ENCODE data around the gene FHIP1B.

DNA sequence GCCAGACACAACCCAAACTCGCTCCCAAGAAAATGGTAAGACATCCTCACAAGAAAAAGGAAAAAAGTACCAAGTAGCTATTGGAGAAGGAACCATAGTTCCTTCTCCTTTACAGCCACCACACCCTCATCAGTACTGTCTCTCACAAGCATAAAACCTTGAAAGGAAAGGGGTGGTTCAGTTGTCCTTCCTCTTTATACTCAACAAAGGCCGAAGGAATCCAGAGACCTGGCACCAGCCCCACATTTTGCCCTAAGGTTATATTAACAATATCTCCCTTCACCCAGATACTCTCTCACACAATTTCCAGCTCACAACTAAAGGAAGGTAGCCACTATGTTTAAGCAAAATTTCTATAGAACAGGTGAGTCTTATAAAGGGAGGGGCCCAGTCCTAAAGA is 8.5 kb downstream of the FHIP1B start:
- TF ChIP-seq, protein P1, sequence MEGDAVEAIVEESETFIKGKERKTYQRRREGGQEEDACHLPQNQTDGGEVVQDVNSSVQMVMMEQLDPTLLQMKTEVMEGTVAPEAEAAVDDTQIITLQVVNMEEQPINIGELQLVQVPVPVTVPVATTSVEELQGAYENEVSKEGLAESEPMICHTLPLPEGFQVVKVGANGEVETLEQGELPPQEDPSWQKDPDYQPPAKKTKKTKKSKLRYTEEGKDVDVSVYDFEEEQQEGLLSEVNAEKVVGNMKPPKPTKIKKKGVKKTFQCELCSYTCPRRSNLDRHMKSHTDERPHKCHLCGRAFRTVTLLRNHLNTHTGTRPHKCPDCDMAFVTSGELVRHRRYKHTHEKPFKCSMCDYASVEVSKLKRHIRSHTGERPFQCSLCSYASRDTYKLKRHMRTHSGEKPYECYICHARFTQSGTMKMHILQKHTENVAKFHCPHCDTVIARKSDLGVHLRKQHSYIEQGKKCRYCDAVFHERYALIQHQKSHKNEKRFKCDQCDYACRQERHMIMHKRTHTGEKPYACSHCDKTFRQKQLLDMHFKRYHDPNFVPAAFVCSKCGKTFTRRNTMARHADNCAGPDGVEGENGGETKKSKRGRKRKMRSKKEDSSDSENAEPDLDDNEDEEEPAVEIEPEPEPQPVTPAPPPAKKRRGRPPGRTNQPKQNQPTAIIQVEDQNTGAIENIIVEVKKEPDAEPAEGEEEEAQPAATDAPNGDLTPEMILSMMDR (IDR thresholded peaks at IDR 0.05) = no peak
- no peak for TF ChIP-seq POLR2A (IDR thresholded peaks at IDR 0.05)

Data from heart left ventricle (tissue), 13 donors.